Measurements from ENCODE around the gene NUP210. TPM values are rescaled to one million over a fixed set of nuclear protein-coding genes. Genes with fewer than 3 reads are reported as not detected.

Gene NUP210
- polyA plus RNA-seq, 1 of the 3 experiments (the other 2 are of a cell fraction) = 1.8 TPM

GRCh38 chr3:13329746-13330145 lies 90.4 kb downstream of the NUP210 start:
- Histone ChIP-seq H3K9ac (no peak overlapping the region), H3K4me1 (ENCODE audit: control insufficient read depth in 1 of 2, insufficient read depth in 2 of 2, low read depth in 1 of 2, low read length in 1 of 2) (peaks cover 0 to 7% of the 10 kb centered on the region in 2 experiments; a peak in 1 of 4 replicates), H3K36me3 (replicated peaks in 1 of 2; ENCODE audit: control insufficient read depth in 1 of 2, insufficient read depth in 2 of 2, low read length in 1 of 2) (no peaks in the 10 kb centered on the region), H3K27ac (ENCODE audit: low read depth in 2 of 2, low read length in 1 of 2) (no peak overlapping the region), H2AFZ (ENCODE audit: low read depth) (no peak overlapping the region), H3K79me2 (ENCODE audit: insufficient read depth) (no peaks in the 10 kb centered on the region), H3K4me3 (ENCODE audit: low read depth in 2 of 2, low read length in 1 of 2) (no peak overlapping the region), H4K20me1 (ENCODE audit: insufficient read depth) (no peaks in the 10 kb centered on the region), H3K9me3 (no peaks in the 10 kb centered on the region), H3K9me2 (no peaks in the 10 kb centered on the region), H3F3A (replicated peaks; ENCODE audit: insufficient read depth) (no peaks in the 10 kb centered on the region), H3K4me2 (no peak overlapping the region), H3K27me3 (ENCODE audit: insufficient read depth) (0 out of 2 replicates have a peak, but pooled peaks cover 6% of the 10 kb centered on the region)
- WGBS (ENCODE audit: low lambda C conversion rate) = 89% methylated on average over 3 of the region's 5 CpGs
- no peak for TF ChIP-seq FOSL2 (IDR thresholded peaks at IDR 0.05; ENCODE audit: borderline replicate concordance, low read depth)
- TF ChIP-seq MXI1 (IDR thresholded peaks at IDR 0.05; ENCODE audit: low read depth, low read length) = no peak
- no peak for TF ChIP-seq USF1 (IDR thresholded peaks at IDR 0.05; ENCODE audit: borderline replicate concordance, low read depth)
- TF ChIP-seq JUND (IDR thresholded peaks at IDR 0.05) = no peak
- TF ChIP-seq REST (IDR thresholded peaks at IDR 0.05; ENCODE audit: low read depth, low read length) = no peak
- TF ChIP-seq CTCF (IDR thresholded peaks at IDR 0.05) = no peak
- no peak for TF ChIP-seq YY1 (IDR thresholded peaks at IDR 0.05; ENCODE audit: low read depth)
- TF ChIP-seq GABPA (IDR thresholded peaks at IDR 0.05; ENCODE audit: low read depth) = no peak
- TF ChIP-seq NRF1 (IDR thresholded peaks at IDR 0.05; ENCODE audit: low read depth, low read length) = no peak
- no peak for TF ChIP-seq MEF2A (IDR thresholded peaks at IDR 0.05; ENCODE audit: borderline replicate concordance, low read depth)
- TF ChIP-seq TCF12 (IDR thresholded peaks at IDR 0.05) = no peak
- no peak for TF ChIP-seq FOXM1 (IDR thresholded peaks at IDR 0.05; ENCODE audit: low read depth)
- TF ChIP-seq MAX (IDR thresholded peaks at IDR 0.05; ENCODE audit: low read depth) = no peak
- no peak for TF ChIP-seq SIN3A (IDR thresholded peaks at IDR 0.05; ENCODE audit: borderline replicate concordance, low read depth, low read length)
- no peak for TF ChIP-seq TEAD4 (IDR thresholded peaks at IDR 0.05; ENCODE audit: borderline replicate concordance, insufficient read depth)
- no peak for TF ChIP-seq FOXJ3 (CRISPR knock-in tag; IDR thresholded peaks at IDR 0.05)
- TF ChIP-seq EZH2phosphoT487 (IDR thresholded peaks at IDR 0.05; ENCODE audit: borderline replicate concordance, low read depth) = no peak
- TF ChIP-seq RFX5 (IDR thresholded peaks at IDR 0.05; ENCODE audit: low read length) = no peak
- TF ChIP-seq ELF1 (IDR thresholded peaks at IDR 0.05) = no peak
- TF ChIP-seq IRF3 (IDR thresholded peaks at IDR 0.05; ENCODE audit: low read depth, low read length) = no peak
- POLR2A ChIA-PET = no interaction called here
- CTCF ChIA-PET = interaction anchor here (1.2 to 1.4 kb wide), 3 partner anchors 14 to 238 kb away, joined by 3 to 5 read pairs (median 3); no protein-coding TSS in a partner anchor
- no peak for DNase-seq

Measured in SK-N-SH (cell line).